Renal pelvis (tissue), 12 donors: ENCODE results near the gene STK39. TPM values are rescaled to one million over a fixed set of nuclear protein-coding genes. Genes with fewer than 3 reads are reported as not detected.
"Not testable (repeated sequence)": the region's sequence is repeated elsewhere in the genome, so short reads cannot be mapped to it uniquely, and the experiment has no call there.

ENCODE experiments used
- DNase-seq: peaks from one replicate; pipeline ENCODE4 v3.0.0-alpha.2; 2013
- long read RNA-seq, 16 experiments: transcript quantifications; one replicate each; lab custom pipeline, GENCODE V29; 2026
- polyA plus RNA-seq, 3 donors: library from polyadenylated mRNA; unstranded; fragments of 120-200 nt; gene quantifications; one replicate each; pipeline ENCODE4 v1.2.1, GENCODE V29; 2013; ENCODE audit not compliant: insufficient read length in 3 of 3

Gene STK39
- 10 to 100 TPM; 28.7 to 30.0 (median 30.0) TPM for polyA plus RNA-seq
- long read RNA-seq, donor 1, transcript STK39-201 (18 exons, 3,820 nt): major isoform, 5 of 5 reads
- long read RNA-seq, donor 1, partial matches to known transcripts: 0 of 5 reads
- long read RNA-seq, donor 1, other reads (novel, unspliced or antisense): 0 of 5 reads
- long read RNA-seq, donor 2, transcript STK39-201 (18 exons, 3,820 nt): major isoform, 5 of 5 reads
- long read RNA-seq, donor 2, partial matches to known transcripts: 0 of 5 reads
- long read RNA-seq, donor 2, other reads (novel, unspliced or antisense): 0 of 5 reads
- long read RNA-seq, donor 3, partial matches to known transcripts: 7 of 10 reads
- long read RNA-seq, donor 3, other reads (novel, unspliced or antisense): 0 of 10 reads
- long read RNA-seq, donor 4, partial matches to known transcripts: 0 of 2 reads
- long read RNA-seq, donor 4, other reads (novel, unspliced or antisense): 0 of 2 reads
- long read RNA-seq, donor 5, partial matches to known transcripts: 0 of 2 reads
- long read RNA-seq, donor 5, other reads (novel, unspliced or antisense): 0 of 2 reads
- long read RNA-seq, donor 6, transcript STK39-201 (18 exons, 3,820 nt): major isoform, 5 of 5 reads
- long read RNA-seq, donor 6, partial matches to known transcripts: 0 of 5 reads
- long read RNA-seq, donor 6, other reads (novel, unspliced or antisense): 0 of 5 reads
- long read RNA-seq, donor 7, partial matches to known transcripts: 0 of 2 reads
- long read RNA-seq, donor 7, other reads (novel, unspliced or antisense): 0 of 2 reads
- long read RNA-seq, donor 8, partial matches to known transcripts: 0 of 2 reads
- long read RNA-seq, donor 8, other reads (novel, unspliced or antisense): 0 of 2 reads
- long read RNA-seq, donor 9, transcript STK39-201 (18 exons, 3,820 nt): major isoform, 14 of 14 reads
- long read RNA-seq, donor 9, partial matches to known transcripts: 0 of 14 reads
- long read RNA-seq, donor 9, other reads (novel, unspliced or antisense): 0 of 14 reads
- long read RNA-seq, donor 10, transcript STK39-201 (18 exons, 3,820 nt): major isoform, 5 of 5 reads
- long read RNA-seq, donor 10, partial matches to known transcripts: 0 of 5 reads
- long read RNA-seq, donor 10, other reads (novel, unspliced or antisense): 0 of 5 reads
- long read RNA-seq, donor 11, transcript STK39-201 (18 exons, 3,820 nt): major isoform, 5 of 11 reads
- long read RNA-seq, donor 11, partial matches to known transcripts: 6 of 11 reads
- long read RNA-seq, donor 11, other reads (novel, unspliced or antisense): 0 of 11 reads
- long read RNA-seq, donor 12, transcript STK39-201 (18 exons, 3,820 nt): major isoform, 7 of 7 reads
- long read RNA-seq, donor 12, partial matches to known transcripts: 0 of 7 reads
- long read RNA-seq, donor 12, other reads (novel, unspliced or antisense): 0 of 7 reads
- long read RNA-seq, donor 13, partial matches to known transcripts: 0 of 2 reads
- long read RNA-seq, donor 13, other reads (novel, unspliced or antisense): 0 of 2 reads
- long read RNA-seq, donor 14: 0 reads
- long read RNA-seq, donor 15, transcript STK39-201 (18 exons, 3,820 nt): major isoform, 9 of 9 reads
- long read RNA-seq, donor 15, partial matches to known transcripts: 0 of 9 reads
- long read RNA-seq, donor 15, other reads (novel, unspliced or antisense): 0 of 9 reads
- long read RNA-seq, donor 16, partial matches to known transcripts: 0 of 2 reads
- long read RNA-seq, donor 16, other reads (novel, unspliced or antisense): 0 of 2 reads

- DNase-seq: peak; percentile 77
These were observed at the start of gene STK39 for GRCh38 chr2:168247341-168248261. Gene STK39 (minus strand): TSS chr2:168247595. CDS start chr2:168247435, 160 bp downstream.

GRCh38 chr2:168295051-168295450 lies 47.7 kb upstream of the STK39 start:
- no peak for DNase-seq

- DNase-seq: no peak
These were observed 47.0 kb upstream of the STK39 start for GRCh38 chr2:168294409-168294808.

GRCh38 chr2:168293766-168294165 lies 46.4 kb upstream of the STK39 start:
- DNase-seq: no peak

- DNase-seq: no peak
These were observed 43.0 kb upstream of the STK39 start for GRCh38 chr2:168290391-168290790.

GRCh38 chr2:168289880-168290279 lies 42.5 kb upstream of the STK39 start:
- DNase-seq: no peak

GRCh38 chr2:168286535-168286934 lies 39.1 kb upstream of the STK39 start:
- DNase-seq: no peak

- DNase-seq: no peak
These were observed 31.1 kb upstream of the STK39 start for GRCh38 chr2:168278424-168278888.

GRCh38 chr2:168277276-168277675 lies 29.9 kb upstream of the STK39 start:
- DNase-seq: no peak

- DNase-seq: no peak
These were observed 24.8 kb upstream of the STK39 start for GRCh38 chr2:168272225-168272624.

- not testable (repeated sequence) for DNase-seq
These were observed 15.5 kb upstream of the STK39 start for GRCh38 chr2:168262926-168263325.

- no peak for DNase-seq
These were observed 9.1 kb upstream of the STK39 start for GRCh38 chr2:168256448-168256847.

GRCh38 chr2:168255866-168256265 lies 8.5 kb upstream of the STK39 start:
- no peak for DNase-seq

- no peak for DNase-seq
These were observed 7.7 kb upstream of the STK39 start for GRCh38 chr2:168255103-168255502.

GRCh38 chr2:168254158-168254935 lies 7.0 kb upstream of the STK39 start:
- no peak for DNase-seq

- no peak for DNase-seq
These were observed 6.0 kb upstream of the STK39 start for GRCh38 chr2:168253379-168253778.

- no peak for DNase-seq
These were observed 5.6 kb upstream of the STK39 start for GRCh38 chr2:168252976-168253375.

GRCh38 chr2:168246483-168247340 lies 683 bp downstream of the STK39 start:
- DNase-seq: peak; percentile 64
